Ishikawa (cell line): Measurements from ENCODE around the gene DIP2C.
A peak's percentile ranks its signal among the peaks of the same experiment; 100 is the strongest.

Experiments used
- CEBPB ChIP-seq: IDR thresholded peaks from 2 replicates; pipeline ENCODE4 v1.6.1; 2012
- CREB1 ChIP-seq: IDR thresholded peaks from 2 replicates; pipeline ENCODE4 v1.6.1; 2012; ENCODE audit warnings: low read depth
- EGR1 ChIP-seq: IDR thresholded peaks from 2 replicates; pipeline ENCODE4 v1.6.1; 2012
- EP300 ChIP-seq: IDR thresholded peaks from 2 replicates; pipeline ENCODE4 v1.6.1; 2012; ENCODE audit warnings: borderline replicate concordance
- FOXM1 ChIP-seq: IDR thresholded peaks from 2 replicates; pipeline ENCODE4 v1.6.1; 2012; ENCODE audit warnings: low read depth, borderline replicate concordance
- MAX ChIP-seq: IDR thresholded peaks from 2 replicates; pipeline ENCODE4 v1.6.1; 2012
- NFIC ChIP-seq: IDR thresholded peaks from 2 replicates; pipeline ENCODE4 v1.6.1; 2012
- RAD21 ChIP-seq: IDR thresholded peaks from 2 replicates; pipeline ENCODE4 v1.6.1; 2012; ENCODE audit warnings: low read depth
- REST ChIP-seq: IDR thresholded peaks from 2 replicates; pipeline ENCODE4 v1.6.1; 2012; ENCODE audit warnings: low read depth, mild to moderate bottlenecking
- TAF1 ChIP-seq: IDR thresholded peaks from 2 replicates; pipeline ENCODE4 v1.6.1; 2012; ENCODE audit warnings: low read depth, mild to moderate bottlenecking
- TCF12 ChIP-seq: IDR thresholded peaks from 2 replicates; pipeline ENCODE4 v1.6.1; 2012; ENCODE audit warnings: low read depth
- TEAD4 ChIP-seq: IDR thresholded peaks from 2 replicates; pipeline ENCODE4 v1.6.1; 2012
- USF1 ChIP-seq: IDR thresholded peaks from 2 replicates; pipeline ENCODE4 v1.6.1; 2012
- YY1 ChIP-seq: IDR thresholded peaks from 2 replicates; pipeline ENCODE4 v1.6.1; 2012; ENCODE audit warnings: low read depth
- ZBTB7A ChIP-seq: IDR thresholded peaks from 2 replicates; pipeline ENCODE4 v1.6.1; 2012; ENCODE audit warnings: low read depth

The DIP2C gene

GRCh38 chr10:374354-374753, 315.1 kb downstream of the DIP2C start:
- no peak for TF ChIP-seq EP300
- no peak for TF ChIP-seq EGR1
- TF ChIP-seq ZBTB7A, result no peak
- TF ChIP-seq YY1, result no peak
- no peak for TF ChIP-seq USF1
- no peak for TF ChIP-seq MAX
- TF ChIP-seq TEAD4, result no peak
- TF ChIP-seq CEBPB, result no peak
- TF ChIP-seq RAD21, result no peak
- no peak for TF ChIP-seq NFIC
- no peak for TF ChIP-seq TCF12
- TF ChIP-seq CREB1, result no peak

GRCh38 chr10:373526-374309, 315.8 kb downstream of the DIP2C start:
- no peak for TF ChIP-seq RAD21
- TF ChIP-seq NFIC, result peak; percentile 60; the same call in 1 of the 2 replicates
- TF ChIP-seq TAF1, result no peak
- TF ChIP-seq YY1, result no peak
- no peak for TF ChIP-seq TCF12
- TF ChIP-seq FOXM1, result no peak

- TF ChIP-seq YY1, result no peak
- no peak for TF ChIP-seq ZBTB7A
- no peak for TF ChIP-seq TEAD4
- no peak for TF ChIP-seq CREB1
- no peak for TF ChIP-seq USF1
Observed at GRCh38 chr10:373015-373414, 316.5 kb downstream of the DIP2C start.

- no peak for TF ChIP-seq YY1
- no peak for TF ChIP-seq TEAD4
- no peak for TF ChIP-seq EGR1
- TF ChIP-seq MAX, result no peak
- no peak for TF ChIP-seq RAD21
- TF ChIP-seq ZBTB7A, result no peak
- no peak for TF ChIP-seq TCF12
- no peak for TF ChIP-seq CREB1
Observed at GRCh38 chr10:372566-372965, 316.9 kb downstream of the DIP2C start.

- TF ChIP-seq NFIC (no peak), TAF1 (no peak), TEAD4 (no peak), RAD21 (no peak), TCF12 (no peak), YY1 (no peak), EP300 (no peak), ZBTB7A (no peak), CEBPB (no peak), REST (no peak), USF1 (no peak), CREB1 (no peak), MAX (no peak), EGR1 (no peak), FOXM1 (no peak)
Observed at GRCh38 chr10:371515-371914, 318.0 kb downstream of the DIP2C start.

GRCh38 chr10:370449-370825, 319.0 kb downstream of the DIP2C start:
- TF ChIP-seq REST, result no peak
- no peak for TF ChIP-seq TEAD4
- no peak for TF ChIP-seq YY1
- no peak for TF ChIP-seq CREB1
- no peak for TF ChIP-seq EP300
- no peak for TF ChIP-seq USF1
- TF ChIP-seq ZBTB7A, result no peak
- no peak for TF ChIP-seq NFIC
- TF ChIP-seq FOXM1, result no peak
